Hindlimb muscle (tissue), 1 donor: ENCODE results near the gene FOXK1. TPM values are rescaled to one million over a fixed set of nuclear protein-coding genes. Genes with fewer than 3 reads are reported as not detected.
"Not testable (repeated sequence)": the region's sequence is repeated elsewhere in the genome, so short reads cannot be mapped to it uniquely, and the experiment has no call there.

Source experiments
- DNase-seq: peaks from one replicate; pipeline ENCODE4 v3.0.0-alpha.2; 2013
- polyA plus RNA-seq: library from polyadenylated mRNA; unstranded; fragments of 120-200 nt; gene quantifications from one replicate; pipeline ENCODE4 v1.2.1, GENCODE V29; 2013; ENCODE audit not compliant: insufficient read length

The FOXK1 gene
- polyA plus RNA-seq: 25.6 TPM

GRCh38 chr7:4681886-4682620 is at the start of gene FOXK1:
Gene FOXK1 (plus strand): TSS chr7:4682295. CDS start chr7:4682309, 14 bp downstream.
- DNase-seq: peak; percentile 90

DNA sequence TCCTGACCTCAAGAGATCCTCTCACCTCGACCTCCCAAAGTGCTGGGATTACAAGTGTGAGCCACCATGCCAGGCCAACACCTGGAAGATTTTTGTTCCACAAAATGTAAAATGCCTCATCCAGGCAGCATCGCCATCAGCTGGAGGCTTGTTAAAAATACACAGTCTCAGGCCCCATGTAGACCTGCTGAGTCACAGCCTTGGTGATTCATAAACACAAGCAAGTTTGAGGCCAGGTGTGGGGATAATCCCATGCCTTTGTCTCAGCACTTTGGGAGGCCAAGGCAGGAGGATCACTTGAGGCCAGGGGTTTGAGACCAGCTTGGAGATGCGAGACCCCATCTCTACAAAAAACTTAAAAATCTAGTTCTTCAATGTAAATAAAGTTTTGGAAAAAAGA is 49.1 kb upstream of the FOXK1 start:
- DNase-seq: no peak

GRCh38 chr7:4634166-4634565 is 47.9 kb upstream of the FOXK1 start:
- DNase-seq: no peak

DNA sequence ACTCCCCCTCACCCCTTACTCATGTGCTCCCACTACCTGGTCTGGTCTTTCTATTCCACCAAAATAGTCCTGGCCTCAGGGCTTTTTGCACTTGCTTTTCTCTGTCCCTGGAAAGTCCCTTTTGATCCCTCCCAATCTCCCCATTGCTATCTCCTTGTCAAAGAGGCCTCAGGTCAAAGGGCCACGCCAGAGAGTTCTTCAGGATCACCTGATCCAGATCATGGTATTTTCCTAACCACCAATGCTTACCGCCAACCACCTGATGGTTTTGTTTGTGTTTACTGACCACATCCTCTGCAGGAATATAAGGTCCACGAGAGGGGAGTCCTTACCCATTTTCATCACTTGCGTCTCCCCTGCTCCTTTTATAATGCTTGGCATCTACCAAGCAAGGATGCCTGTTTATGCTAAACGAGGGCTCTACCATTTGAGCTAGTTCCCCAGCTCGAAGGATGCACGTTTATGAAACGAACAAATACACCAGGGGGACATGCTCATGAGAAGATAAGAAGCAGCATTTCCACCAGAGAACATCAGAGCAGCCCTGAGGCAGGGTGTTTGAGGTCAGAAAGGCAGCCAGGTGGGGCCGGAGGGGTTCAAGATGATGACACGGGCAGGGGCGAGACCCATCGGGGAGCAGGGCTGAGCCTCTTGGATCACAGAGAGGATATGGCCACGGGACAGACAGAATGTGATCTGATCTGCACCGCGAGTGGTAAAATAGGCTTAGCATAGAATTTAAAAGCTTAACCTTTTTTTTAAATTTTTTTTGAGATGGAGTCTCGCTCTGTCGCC is 43.1 kb upstream of the FOXK1 start:
- DNase-seq: no peak

GRCh38 chr7:4641091-4641666 is 40.9 kb upstream of the FOXK1 start:
- DNase-seq: no peak

DNA sequence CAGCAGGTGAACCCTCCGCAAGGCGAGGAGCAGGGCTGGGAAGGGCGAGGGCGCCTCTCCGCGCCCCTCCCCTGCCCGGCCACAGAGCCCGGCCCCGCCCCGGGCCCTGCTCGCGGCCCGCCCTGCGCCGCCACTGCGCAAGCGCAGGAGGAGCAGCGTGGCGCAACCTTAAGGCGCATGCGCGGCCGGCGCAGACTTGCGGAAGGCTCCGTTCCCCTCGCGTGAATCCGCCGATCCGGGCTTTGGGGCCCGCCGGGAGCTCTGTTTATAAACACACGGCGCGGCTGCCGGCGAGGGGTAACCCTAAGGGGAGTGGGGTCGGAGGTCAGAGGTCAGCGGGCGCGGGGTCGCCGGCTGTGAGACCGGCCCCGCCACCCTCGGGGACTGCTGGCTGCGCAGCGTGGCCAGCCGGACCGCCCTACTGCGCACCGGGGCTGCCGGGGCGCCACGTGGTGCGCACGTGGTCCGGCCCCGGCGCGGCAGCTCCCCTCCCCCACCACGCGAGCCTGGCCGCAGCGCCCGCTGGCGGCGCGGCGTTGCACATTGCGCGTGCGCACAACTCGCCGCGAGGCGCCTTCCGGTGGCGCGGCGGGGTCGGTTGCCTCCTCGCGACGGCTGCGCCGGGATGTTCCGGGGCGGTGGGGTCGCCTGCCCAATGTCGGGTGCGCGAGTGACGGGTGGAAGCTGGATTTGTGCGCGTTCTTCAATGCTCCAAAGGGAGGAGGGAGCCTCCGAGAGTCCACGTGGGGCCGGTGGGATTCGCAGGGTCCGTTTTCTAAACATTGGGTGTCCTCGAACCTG is 40.2 kb upstream of the FOXK1 start:
- peak; percentile 96 for DNase-seq

GRCh38 chr7:4642468-4643203 is 39.5 kb upstream of the FOXK1 start:
- no peak for DNase-seq

DNA sequence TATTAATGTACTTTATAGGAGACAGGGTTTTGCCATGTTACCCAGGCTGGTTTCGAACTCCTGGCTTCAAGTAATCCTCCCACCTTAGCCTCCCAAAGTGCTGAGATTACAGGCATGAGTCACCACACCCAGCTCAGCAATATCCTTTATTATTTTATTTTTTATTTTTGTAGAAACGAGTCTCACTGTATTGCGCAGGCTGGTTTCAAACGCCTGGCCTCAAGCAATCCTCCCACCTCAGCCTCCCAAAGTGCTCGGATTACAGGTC is 39.0 kb upstream of the FOXK1 start:
- DNase-seq: not testable (repeated sequence)

GRCh38 chr7:4645246-4645645 is 36.8 kb upstream of the FOXK1 start:
- no peak for DNase-seq

- no peak for DNase-seq
Measured at GRCh38 chr7:4648111-4648510, 34.0 kb upstream of the FOXK1 start.

- DNase-seq: peak; percentile 38
Measured at GRCh38 chr7:4650433-4651047, 31.6 kb upstream of the FOXK1 start.

GRCh38 chr7:4653771-4654170 is 28.3 kb upstream of the FOXK1 start:
- DNase-seq: no peak

DNA sequence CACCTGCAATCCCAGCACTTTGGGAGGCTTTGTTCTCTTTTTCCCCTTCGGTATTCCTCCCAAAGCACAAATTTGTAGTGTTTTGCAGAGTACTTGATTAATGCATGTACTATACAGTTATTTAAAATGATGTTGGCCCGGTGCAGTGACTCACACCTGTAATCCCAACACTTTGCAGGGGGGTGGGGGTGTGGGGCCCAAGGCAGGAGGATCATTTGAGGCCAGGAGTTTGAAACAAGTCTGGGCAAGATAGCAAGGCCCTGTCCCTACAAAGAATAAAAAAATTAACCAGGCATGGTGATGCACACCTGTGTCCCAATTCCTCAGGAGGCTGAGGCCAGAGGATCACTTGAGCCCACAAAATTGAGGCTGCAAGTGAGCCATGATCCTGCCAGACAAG is 26.8 kb upstream of the FOXK1 start:
- DNase-seq: no peak

- DNase-seq: no peak
Measured at GRCh38 chr7:4655896-4656295, 26.2 kb upstream of the FOXK1 start.

GRCh38 chr7:4657640-4658417 is 24.3 kb upstream of the FOXK1 start:
- no peak for DNase-seq

GRCh38 chr7:4659551-4660286 is 22.4 kb upstream of the FOXK1 start:
- no peak for DNase-seq

DNA sequence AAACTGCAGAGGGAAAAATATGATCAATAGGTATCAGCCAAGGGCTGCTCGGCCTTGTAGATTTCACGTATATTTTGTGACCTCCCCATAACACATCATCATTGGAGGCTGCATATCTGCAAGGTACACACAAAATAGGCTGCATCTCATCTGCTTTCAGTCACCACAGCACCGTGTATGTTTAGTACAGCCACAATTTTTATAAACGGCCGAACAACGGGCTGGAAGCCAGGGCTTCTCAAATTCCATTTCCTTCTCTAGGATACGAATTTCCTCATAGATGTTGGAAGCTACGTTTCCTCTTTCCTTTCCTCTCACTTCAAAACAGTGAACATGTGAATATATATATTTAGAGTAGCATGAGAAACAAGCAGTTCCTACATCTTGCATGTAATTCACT is 20.2 kb upstream of the FOXK1 start:
- DNase-seq: peak; percentile 72

GRCh38 chr7:4663239-4664018 is 18.7 kb upstream of the FOXK1 start:
- DNase-seq: no peak

DNA sequence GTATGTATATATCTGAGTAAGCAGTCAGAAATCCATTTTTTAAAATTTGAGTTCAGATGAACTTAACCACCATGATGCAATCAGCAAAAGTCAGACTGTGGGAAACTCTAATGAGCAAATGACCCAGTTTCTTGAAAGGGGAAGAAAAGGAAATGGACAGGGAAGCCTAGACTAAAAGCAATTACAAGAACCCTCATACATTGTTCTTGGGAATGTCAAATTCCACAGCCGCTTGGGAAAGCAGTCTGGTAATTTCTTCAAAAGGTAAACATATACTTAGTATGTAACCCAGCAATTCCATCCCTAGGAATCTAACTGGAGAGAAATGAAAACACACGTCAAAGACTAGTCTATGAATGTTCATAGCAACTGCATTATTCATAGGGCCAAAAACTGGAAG is 16.4 kb upstream of the FOXK1 start:
- no peak for DNase-seq
